Fibroblast of the aortic adventitia (primary cell): ENCODE data around the gene SCYL1. TPM values are rescaled to one million over a fixed set of nuclear protein-coding genes. Genes with fewer than 3 reads are reported as not detected.

Source experiments
- DNase-seq: peaks from one replicate; pipeline ENCODE4 v3.0.0-alpha.2; 2010; ENCODE audit warnings: low read depth
- H3K4me3 ChIP-seq: 2 replicates; pipeline ENCODE4 v1.5.1; 2011; ENCODE audit warnings: low read depth, mild to moderate bottlenecking, control low read depth, low read length, moderate library complexity
- CTCF ChIP-seq: IDR thresholded peaks from 2 replicates; pipeline ENCODE4 v1.5.1; 2011; ENCODE audit warnings: mild to moderate bottlenecking, low read length, control low read depth, inconsistent platforms; ENCODE audit not compliant: insufficient read depth
- total RNA-seq: library from RNA; depleted of rRNA; stranded (reverse); fragments of >200 nt; gene quantifications from 2 replicates; pipeline ENCODE4 v1.2.3, GENCODE V29; 2012; ENCODE audit warnings: low replicate concordance

SCYL1 gene
- total RNA-seq, 1 donor: 76.8 TPM

GRCh38 chr11:65482306-65482850 lies 42.5 kb upstream of the SCYL1 start:
- no peak for TF ChIP-seq CTCF
- no peak for DNase-seq
- H3K4me3 ChIP-seq: no peak overlapping the region

- DNase-seq: no peak
- TF ChIP-seq CTCF: no peak
Observed at GRCh38 chr11:65485920-65486219, 39.0 kb upstream of the SCYL1 start.

GRCh38 chr11:65486570-65487466 lies 38.1 kb upstream of the SCYL1 start:
- no peak overlapping the region for H3K4me3 ChIP-seq
- no peak for DNase-seq
- TF ChIP-seq CTCF: no peak

More at GRCh38 chr11:65485920-65486219, 39.0 kb upstream of the SCYL1 start:
- H3K4me3 ChIP-seq: no peak overlapping the region

GRCh38 chr11:65487467-65488272 lies 37.2 kb upstream of the SCYL1 start:
- no peak for TF ChIP-seq CTCF
- DNase-seq: peak; percentile 100
- peak overlapping the region; percentile 32 for H3K4me3 ChIP-seq

- peak overlapping the region; percentile 32 for H3K4me3 ChIP-seq
- TF ChIP-seq CTCF: no peak
- DNase-seq: peak; percentile 76
Observed at GRCh38 chr11:65488273-65489034, 36.4 kb upstream of the SCYL1 start.

GRCh38 chr11:65489035-65489705 lies 35.7 kb upstream of the SCYL1 start:
- peak; percentile 82 for DNase-seq
- H3K4me3 ChIP-seq: no peak overlapping the region
- no peak for TF ChIP-seq CTCF
